HCT116 (cell line): Measurements from ENCODE around the gene HLA-DOA. TPM values are rescaled to one million over a fixed set of nuclear protein-coding genes. Genes with fewer than 3 reads are reported as not detected.

Experiments used
- ATAC-seq: fragments of 200-7000 bp; cut with Tn5 transposase; 2 replicates; pipeline ENCODE4 v1.9.1; 2020; ENCODE audit warnings: mild to moderate bottlenecking, moderate library complexity
- BruUV-seq: library from RNA; stranded (reverse); fragments of 400-500 nt; replicated peaks from 2 replicates; lab custom pipeline; 2021; lab: Mats Ljungman, UMichigan
- CTCF ChIA-PET: fragments of 300-600 bp; sonication (Branson Sonifier 250); formaldehyde crosslinking; loops from one replicate; lab custom pipeline; 2021; ENCODE audit warnings: antibody characterized with exemption; lab: Charles Lee
- POLR2A ChIA-PET: fragments of 300-600, 350-600 bp; sonication (Branson Sonifier 250); formaldehyde crosslinking; loops from one replicate; lab custom pipeline; 2021; ENCODE audit warnings: antibody characterized with exemption; lab: Charles Lee
- RAD21 ChIA-PET, 2 experiments: fragments of 300-600 bp; sonication (Branson Sonifier 250); formaldehyde crosslinking; loops; one replicate each; lab custom pipeline; 2023; ENCODE audit warnings: low total read pairs in 2 of 2; ENCODE audit not compliant: uncharacterized antibody in 2 of 2, unreplicated experiment in 2 of 2, low non-redundant PET in 1 of 2; lab: Charles Lee
- DNase-seq: peaks from one replicate; pipeline ENCODE4 v3.0.0-alpha.2; 2010; ENCODE audit warnings: low read depth, low spot score
- H2AFZ ChIP-seq: fragments of 200-600 bp; shearing (Covaris generic), sonication (generic); 2 replicates; pipeline ENCODE4 v1.6.1; 2017; ENCODE audit warnings: low read depth, mixed run types, mixed read lengths, antibody characterized with exemption, low read length; ENCODE audit not compliant: poor library complexity, severe bottlenecking
- H3K27ac ChIP-seq: 2 replicates; pipeline ENCODE4 v1.5.1; 2012; ENCODE audit warnings: low read depth, low read length
- H3K27me3 ChIP-seq: fragments of 200-600 bp; sonication (generic); 2 replicates; pipeline ENCODE4 v1.6.1; 2016; ENCODE audit warnings: mixed run types, low read length, mixed read lengths; ENCODE audit not compliant: insufficient read depth
- H3K36me3 ChIP-seq, 2 experiments: fragments of 200-500 bp in 1 of 2; fragments of 200-600 bp in 1 of 2; sonication (Bioruptor generic) in 1 of 2; sonication (generic) in 1 of 2; 2 replicates each; pipeline versions ENCODE4 v1.5.1 to v1.6.1; 2014 to 2016; ENCODE audit warnings: low read length in 2 of 2, inconsistent platforms in 1 of 2, mixed read lengths in 1 of 2, mixed run types in 1 of 2; ENCODE audit not compliant: insufficient read depth in 2 of 2, control insufficient read depth in 1 of 2
- H3K4me1 ChIP-seq, 2 experiments: fragments of 200-600 bp in 1 of 2; sonication (generic) in 1 of 2; 2 replicates each; pipeline versions ENCODE4 v1.5.1 to v1.6.1; 2012 to 2017; ENCODE audit warnings: low read length in 2 of 2, inconsistent platforms in 1 of 2, mild to moderate bottlenecking in 1 of 2, mixed read lengths in 1 of 2, mixed run types in 1 of 2, moderate library complexity in 1 of 2; ENCODE audit not compliant: insufficient read depth in 2 of 2, control insufficient read depth in 1 of 2
- H3K4me2 ChIP-seq: fragments of 200-600 bp; sonication (generic); 2 replicates; pipeline ENCODE4 v1.6.1; 2017; ENCODE audit warnings: mixed run types, low read length, mixed read lengths
- H3K4me3 ChIP-seq, 2 experiments: fragments of 200-600 bp in 1 of 2; sonication (generic) in 1 of 2; replicated peaks in 1 of 2; 2 replicates each; pipeline ENCODE4 v1.5.1; 2011 to 2016; ENCODE audit warnings: low read length in 2 of 2, control low read depth in 1 of 2, low read depth in 1 of 2, mild to moderate bottlenecking in 1 of 2, mixed read lengths in 1 of 2, mixed run types in 1 of 2
- H3K79me2 ChIP-seq: fragments of 200-600 bp; sonication (generic); 2 replicates; pipeline ENCODE4 v1.6.1; 2017; ENCODE audit warnings: mild to moderate bottlenecking, mixed run types, low read length, moderate library complexity, mixed read lengths; ENCODE audit not compliant: insufficient read depth
- H3K9ac ChIP-seq: fragments of 200-600 bp; sonication (generic); 2 replicates; pipeline ENCODE4 v1.6.1; 2016; ENCODE audit warnings: low read length, mixed read lengths
- H3K9me2 ChIP-seq: fragments of 200-600 bp; sonication (generic), shearing (Covaris generic); 2 replicates; pipeline ENCODE4 v1.6.1; 2017; ENCODE audit warnings: mixed run types, mild to moderate bottlenecking, moderate library complexity; ENCODE audit not compliant: insufficient read depth
- H3K9me3 ChIP-seq, 2 experiments: fragments of 200-500 bp in 1 of 2; fragments of 200-600 bp in 1 of 2; sonication (Bioruptor generic) in 1 of 2; sonication (generic) in 1 of 2; 2 replicates each; pipeline ENCODE4 v1.6.1; 2014 to 2017; ENCODE audit warnings: low read length in 2 of 2, mixed read lengths in 2 of 2, inconsistent platforms in 1 of 2, low read depth in 1 of 2, mild to moderate bottlenecking in 1 of 2, mixed run types in 1 of 2, moderate library complexity in 1 of 2; ENCODE audit not compliant: control insufficient read depth in 1 of 2, insufficient read depth in 1 of 2
- H4K20me1 ChIP-seq: fragments of 200-600 bp; sonication (generic), shearing (Covaris generic); 2 replicates; pipeline ENCODE4 v1.6.1; 2017; ENCODE audit warnings: mixed run types, mild to moderate bottlenecking, moderate library complexity; ENCODE audit not compliant: insufficient read depth
- ELF1 ChIP-seq: IDR thresholded peaks from 2 replicates; pipeline ENCODE4 v1.6.1; 2012; ENCODE audit warnings: low read depth, borderline replicate concordance
- EZH2 ChIP-seq: fragments of 200-600 bp; sonication (generic); IDR thresholded peaks from 2 replicates; pipeline ENCODE4 v1.6.1; 2017; ENCODE audit warnings: antibody characterized with exemption, mixed run types
- FOSL1 ChIP-seq: IDR thresholded peaks from 2 replicates; pipeline ENCODE4 v1.6.1; 2012; ENCODE audit warnings: low read depth
- JUND ChIP-seq: IDR thresholded peaks from 2 replicates; pipeline ENCODE4 v1.6.1; 2012
- POLR2A ChIP-seq: IDR thresholded peaks from 2 replicates; pipeline ENCODE4 v1.7.0; 2011; ENCODE audit warnings: borderline replicate concordance; ENCODE audit not compliant: insufficient read depth, insufficient read length; ENCODE audit errors: extremely low read depth
- RAD21 ChIP-seq: IDR thresholded peaks from 2 replicates; pipeline ENCODE4 v1.6.1; 2012; ENCODE audit warnings: low read depth, mild to moderate bottlenecking
- SP1 ChIP-seq: IDR thresholded peaks from 2 replicates; pipeline ENCODE4 v1.6.1; 2012; ENCODE audit warnings: low read depth
- SRF ChIP-seq: IDR thresholded peaks from 2 replicates; pipeline ENCODE4 v1.6.1; 2012; ENCODE audit warnings: low read depth
- TCF7L2 ChIP-seq: IDR thresholded peaks from 2 replicates; pipeline ENCODE4 v1.7.0; 2011; ENCODE audit warnings: borderline replicate concordance, inconsistent platforms; ENCODE audit not compliant: insufficient read depth, insufficient read length; ENCODE audit errors: extremely low read depth
- YY1 ChIP-seq: IDR thresholded peaks from 2 replicates; pipeline ENCODE4 v1.6.1; 2011; ENCODE audit warnings: low read length, low read depth, moderate library complexity, mild to moderate bottlenecking; ENCODE audit not compliant: insufficient replicate concordance; ENCODE audit errors: extremely low read depth
- ZNF274 ChIP-seq: fragments of 200-500 bp; sonication (Bioruptor generic); IDR thresholded peaks from 2 replicates; pipeline ENCODE4 v1.6.1; 2014; ENCODE audit warnings: mild to moderate bottlenecking, low read depth, low read length, inconsistent platforms
- intact Hi-C: fragments of 100-400 bp; cut with micrococcal nuclease; formaldehyde crosslinking; loops from 2 replicates; pipeline ENCODE4 v1.10.0; 2022
- total RNA-seq: library from RNA; stranded (reverse); gene quantifications from one replicate; pipeline ENCODE4 v1.2.1, GENCODE V29; 2021; ENCODE audit not compliant: unreplicated experiment
- TF ChIP-seq, protein P1 (sequence below): IDR thresholded peaks from 2 replicates; pipeline ENCODE4 v1.6.1; 2012
- TF ChIP-seq, protein P2 (sequence below): IDR thresholded peaks from 2 replicates; pipeline ENCODE4 v1.6.1; 2012
- TF ChIP-seq, protein P3 (sequence below): IDR thresholded peaks from 2 replicates; pipeline ENCODE4 v1.6.1; 2011; ENCODE audit warnings: mild to moderate bottlenecking, low read length, moderate library complexity; ENCODE audit not compliant: insufficient replicate concordance; ENCODE audit errors: extremely low read depth

The HLA-DOA gene
- total RNA-seq, 1 experiment from 2014 or later: 0.39 TPM

DNA sequence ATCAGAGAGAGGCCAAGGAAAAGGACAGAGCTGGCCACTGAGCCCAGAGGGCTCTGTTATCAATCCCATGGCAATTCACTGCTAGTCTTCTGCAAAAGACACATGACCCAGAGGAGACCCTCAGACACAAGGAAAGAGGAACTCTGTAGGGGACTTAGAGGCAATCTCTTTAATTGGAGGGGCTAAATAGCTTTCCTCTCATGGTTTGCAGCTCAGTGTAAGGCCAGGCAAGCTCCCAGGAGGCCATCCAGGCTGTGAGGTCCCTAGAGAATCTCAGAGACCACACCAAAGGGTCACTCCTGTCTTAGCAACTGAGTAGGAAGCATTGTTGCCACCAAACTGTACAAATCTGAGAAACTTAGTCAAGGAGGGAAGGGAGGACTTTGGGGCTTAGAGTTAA lies 10.0 kb upstream of the HLA-DOA start:
- no peak overlapping the region for H3K9ac ChIP-seq
- no peaks in the 10 kb centered on the region for H3K79me2 ChIP-seq
- no peak for TF ChIP-seq FOSL1
- TF ChIP-seq YY1: no peak
- no peak for TF ChIP-seq RAD21
- TF ChIP-seq, protein P1, sequence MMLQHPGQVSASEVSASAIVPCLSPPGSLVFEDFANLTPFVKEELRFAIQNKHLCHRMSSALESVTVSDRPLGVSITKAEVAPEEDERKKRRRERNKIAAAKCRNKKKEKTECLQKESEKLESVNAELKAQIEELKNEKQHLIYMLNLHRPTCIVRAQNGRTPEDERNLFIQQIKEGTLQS: no peak
- TF ChIP-seq ZNF274: no peak
- no peak for TF ChIP-seq EZH2
- no peak for TF ChIP-seq SP1
- no peak for TF ChIP-seq POLR2A
- no peak for TF ChIP-seq ELF1
- TF ChIP-seq JUND: no peak
- TF ChIP-seq, protein P2, sequence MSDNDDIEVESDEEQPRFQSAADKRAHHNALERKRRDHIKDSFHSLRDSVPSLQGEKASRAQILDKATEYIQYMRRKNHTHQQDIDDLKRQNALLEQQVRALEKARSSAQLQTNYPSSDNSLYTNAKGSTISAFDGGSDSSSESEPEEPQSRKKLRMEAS: no peak
- intact Hi-C loops: no loop called here
- peaks cover 8% of the 10 kb centered on the region; the same call in 1 of the 2 replicates for H3K27me3 ChIP-seq
- H3K4me1 ChIP-seq: peaks cover 0 to 3% of the 10 kb centered on the region in 2 experiments; a peak in 1 of 4 replicates
- no peak overlapping the region for H2AFZ ChIP-seq
- POLR2A ChIA-PET: no interaction called here
- no peaks in the 10 kb centered on the region for H3K9me2 ChIP-seq
- no peak overlapping the region for H3K4me2 ChIP-seq
- no TSS peak for BruUV-seq
- no peaks in the 10 kb centered on the region for H3K9me3 ChIP-seq
- H4K20me1 ChIP-seq: no peaks in the 10 kb centered on the region
- RAD21 ChIA-PET: no interaction called here
- DNase-seq: no peak
- no peaks in the 10 kb centered on the region for H3K36me3 ChIP-seq
- ATAC-seq: no peak
- CTCF ChIA-PET: interaction anchor here (1.1 kb wide), 1 partner anchor 229 kb away, joined by 4 read pairs; no protein-coding TSS in a partner anchor
- H3K27ac ChIP-seq: no peak overlapping the region
- no peak overlapping the region for H3K4me3 ChIP-seq

DNA sequence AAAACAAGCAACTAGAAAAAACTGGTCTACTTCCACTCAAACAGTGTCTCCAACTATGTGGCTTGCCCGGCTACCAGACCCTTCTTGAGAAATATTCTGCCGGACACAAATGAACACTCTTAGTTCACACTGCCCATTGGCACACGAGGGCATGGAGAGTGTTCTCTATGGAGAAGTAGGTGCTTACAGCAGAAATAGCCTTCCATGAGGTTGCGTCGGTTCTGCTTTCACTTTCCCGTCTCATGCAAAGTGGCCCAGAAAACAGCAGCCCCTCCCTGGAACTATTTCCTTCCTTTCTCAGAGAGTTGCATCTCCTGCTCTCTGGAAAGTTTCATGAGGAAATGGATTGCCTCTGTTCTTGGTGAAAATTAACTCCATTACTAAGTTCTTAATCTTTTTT lies 9.5 kb upstream of the HLA-DOA start:
- Histone ChIP-seq H3K27ac (no peak overlapping the region), H3K9ac (no peak overlapping the region), H3K27me3 (peaks cover 8% of the 10 kb centered on the region; the same call in 1 of the 2 replicates), H3K9me2 (no peaks in the 10 kb centered on the region), H3K4me1 (peaks cover 0 to 3% of the 10 kb centered on the region in 2 experiments; a peak in 1 of 4 replicates), H3K9me3 (no peaks in the 10 kb centered on the region), H3K79me2 (no peaks in the 10 kb centered on the region), H2AFZ (no peak overlapping the region), H3K4me2 (no peak overlapping the region), H3K4me3 (no peak overlapping the region), H3K36me3 (no peaks in the 10 kb centered on the region), H4K20me1 (no peaks in the 10 kb centered on the region)
- CTCF ChIA-PET: interaction anchor here (1.1 kb wide), 1 partner anchor 229 kb away, joined by 4 read pairs; no protein-coding TSS in a partner anchor
- RAD21 ChIA-PET: no interaction called here
- no TSS peak for BruUV-seq
- ATAC-seq: no peak
- POLR2A ChIA-PET: no interaction called here
- no peak for DNase-seq
- intact Hi-C loops: no loop called here
- no peak for TF ChIP-seq ZNF274
- TF ChIP-seq POLR2A: no peak
- no peak for TF ChIP-seq TCF7L2
- no peak for TF ChIP-seq SP1
- TF ChIP-seq, protein P2: no peak
- no peak for TF ChIP-seq SRF
- no peak for TF ChIP-seq JUND
- no peak for TF ChIP-seq RAD21
- TF ChIP-seq, protein P1: no peak
- TF ChIP-seq, protein P3, sequence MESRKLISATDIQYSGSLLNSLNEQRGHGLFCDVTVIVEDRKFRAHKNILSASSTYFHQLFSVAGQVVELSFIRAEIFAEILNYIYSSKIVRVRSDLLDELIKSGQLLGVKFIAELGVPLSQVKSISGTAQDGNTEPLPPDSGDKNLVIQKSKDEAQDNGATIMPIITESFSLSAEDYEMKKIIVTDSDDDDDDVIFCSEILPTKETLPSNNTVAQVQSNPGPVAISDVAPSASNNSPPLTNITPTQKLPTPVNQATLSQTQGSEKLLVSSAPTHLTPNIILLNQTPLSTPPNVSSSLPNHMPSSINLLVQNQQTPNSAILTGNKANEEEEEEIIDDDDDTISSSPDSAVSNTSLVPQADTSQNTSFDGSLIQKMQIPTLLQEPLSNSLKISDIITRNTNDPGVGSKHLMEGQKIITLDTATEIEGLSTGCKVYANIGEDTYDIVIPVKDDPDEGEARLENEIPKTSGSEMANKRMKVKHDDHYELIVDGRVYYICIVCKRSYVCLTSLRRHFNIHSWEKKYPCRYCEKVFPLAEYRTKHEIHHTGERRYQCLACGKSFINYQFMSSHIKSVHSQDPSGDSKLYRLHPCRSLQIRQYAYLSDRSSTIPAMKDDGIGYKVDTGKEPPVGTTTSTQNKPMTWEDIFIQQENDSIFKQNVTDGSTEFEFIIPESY: no peak
